Islet precursor cell (in vitro differentiated cells): Measurements from ENCODE around the gene ACOXL.
A peak's percentile ranks its signal among the peaks of the same experiment; 100 is the strongest.

Source experiments
- DNase-seq: peaks from one replicate; pipeline ENCODE4 v3.0.0-alpha.2; 2018

The ACOXL gene

GRCh38 chr2:111121028-111121827 lies 388.9 kb downstream of the ACOXL start:
- DNase-seq = peak; percentile 62

GRCh38 chr2:111121828-111122630 lies 389.7 kb downstream of the ACOXL start:
- DNase-seq = peak; percentile 96

GRCh38 chr2:111122631-111123421 lies 390.5 kb downstream of the ACOXL start:
- DNase-seq = peak; percentile 91

GRCh38 chr2:111123751-111124150 lies 391.4 kb downstream of the ACOXL start:
- DNase-seq = no peak

- no peak for DNase-seq
Measured at GRCh38 chr2:111126581-111126980, 394.2 kb downstream of the ACOXL start.

- DNase-seq = no peak
Measured at GRCh38 chr2:111127351-111127750, 395.0 kb downstream of the ACOXL start.

- no peak for DNase-seq
Measured at GRCh38 chr2:111128096-111128495, 395.7 kb downstream of the ACOXL start.

- DNase-seq = no peak
Measured at GRCh38 chr2:111133603-111134002, 401.2 kb downstream of the ACOXL start.

- DNase-seq = no peak
Measured at GRCh38 chr2:111134055-111134454, 401.7 kb downstream of the ACOXL start.

GRCh38 chr2:111135237-111135909 lies 403.0 kb downstream of the ACOXL start:
- DNase-seq = no peak

- DNase-seq = no peak
Measured at GRCh38 chr2:111135910-111136297, 403.5 kb downstream of the ACOXL start.

- no peak for DNase-seq
Measured at GRCh38 chr2:111138839-111139238, 406.5 kb downstream of the ACOXL start.

GRCh38 chr2:111139637-111140317 lies 407.4 kb downstream of the ACOXL start:
- no peak for DNase-seq

GRCh38 chr2:111140815-111141214 lies 408.4 kb downstream of the ACOXL start:
- DNase-seq = no peak

GRCh38 chr2:111142101-111142500 lies 409.7 kb downstream of the ACOXL start:
- DNase-seq = no peak

- DNase-seq = no peak
Measured at GRCh38 chr2:111143107-111143842, 410.9 kb downstream of the ACOXL start.

GRCh38 chr2:111143843-111144198 lies 411.4 kb downstream of the ACOXL start:
- no peak for DNase-seq

- DNase-seq = no peak
Measured at GRCh38 chr2:111145103-111145760, 412.9 kb downstream of the ACOXL start.

- DNase-seq = no peak
Measured at GRCh38 chr2:111145951-111146350, 413.6 kb downstream of the ACOXL start.

- no peak for DNase-seq
Measured at GRCh38 chr2:111148225-111148873, 416.0 kb downstream of the ACOXL start.
